ENCODE measurements around the gene RBCK1. TPM values are rescaled to one million over a fixed set of nuclear protein-coding genes. Genes with fewer than 3 reads are reported as not detected.
"Not testable (repeated sequence)": the region's sequence is repeated elsewhere in the genome, so short reads cannot be mapped to it uniquely, and the experiment has no call there.

Gene RBCK1
- total RNA-seq, 1 donor from 2014 or later = 67.0 TPM

GRCh38 chr20:444862-445426, 36.8 kb downstream of the RBCK1 start:
- Histone ChIP-seq H3K27ac (no peak overlapping the region), H3K4me3 (no peak overlapping the region), H3K9me3 (no peaks in the 10 kb centered on the region), H3K27me3 (no peaks in the 10 kb centered on the region), H3K4me1 (peaks cover 18% of the 10 kb centered on the region), H3K36me3 (peaks cover 0 to 46% of the 10 kb centered on the region in 2 donors)
- no peak for DNase-seq (ENCODE audit: extremely low spot score in 2 of 2)
- intact Hi-C loops (cut with DNase I) = no loop called here
- TF ChIP-seq CTCF (IDR thresholded peaks at IDR 0.05) = no peak
- no peak for TF ChIP-seq POLR2A (IDR thresholded peaks at IDR 0.05)
- no peak for TF ChIP-seq POLR2AphosphoS5 (IDR thresholded peaks at IDR 0.05; ENCODE audit: insufficient read depth in 1 of 2, low read depth in 1 of 2)

GRCh38 chr20:445514-446336, 37.6 kb downstream of the RBCK1 start:
- DNase-seq (ENCODE audit: extremely low spot score in 2 of 2) = no peak
- H3K9me3 ChIP-seq = no peaks in the 10 kb centered on the region
- no peak for TF ChIP-seq POLR2AphosphoS5 (IDR thresholded peaks at IDR 0.05; ENCODE audit: insufficient read depth in 1 of 2, low read depth in 1 of 2)
- no peak for TF ChIP-seq POLR2A (IDR thresholded peaks at IDR 0.05)
- TF ChIP-seq CTCF (IDR thresholded peaks at IDR 0.05) = no peak
- H3K27ac ChIP-seq = no peak overlapping the region
- peaks cover 21% of the 10 kb centered on the region for H3K4me1 ChIP-seq
- intact Hi-C loops (cut with DNase I) = no loop called here
- H3K36me3 ChIP-seq = peaks cover 0 to 39% of the 10 kb centered on the region in 2 donors
- H3K4me3 ChIP-seq = no peak overlapping the region
- H3K27me3 ChIP-seq = no peaks in the 10 kb centered on the region

GRCh38 chr20:452021-452420, 43.9 kb downstream of the RBCK1 start:
- H3K27ac ChIP-seq; H3K4me3 ChIP-seq; H3K36me3 ChIP-seq; H3K9me3 ChIP-seq; intact Hi-C loops (cut with DNase I); H3K27me3 ChIP-seq; DNase-seq (ENCODE audit: extremely low spot score in 2 of 2): not testable (repeated sequence)
- peaks cover 27% of the 10 kb centered on the region for H3K4me1 ChIP-seq

GRCh38 chr20:454951-455350, 46.9 kb downstream of the RBCK1 start:
- no peak overlapping the region for H3K27ac ChIP-seq
- no peak overlapping the region for H3K4me3 ChIP-seq
- TF ChIP-seq POLR2A (IDR thresholded peaks at IDR 0.05) (no peak), POLR2AphosphoS5 (IDR thresholded peaks at IDR 0.05; ENCODE audit: insufficient read depth in 1 of 2, low read depth in 1 of 2) (no peak)
- peaks cover 47% of the 10 kb centered on the region for H3K4me1 ChIP-seq
- DNase-seq (ENCODE audit: extremely low spot score in 2 of 2) = no peak
- H3K9me3 ChIP-seq = no peaks in the 10 kb centered on the region
- intact Hi-C loops (cut with DNase I) = no loop called here
- no peaks in the 10 kb centered on the region for H3K27me3 ChIP-seq
- no peaks in the 10 kb centered on the region for H3K36me3 ChIP-seq

- intact Hi-C loops (cut with DNase I) = no loop called here
- no peaks in the 10 kb centered on the region for H3K36me3 ChIP-seq
- H3K9me3 ChIP-seq = no peaks in the 10 kb centered on the region
- TF ChIP-seq POLR2A (IDR thresholded peaks at IDR 0.05) (no peak), POLR2AphosphoS5 (IDR thresholded peaks at IDR 0.05; ENCODE audit: insufficient read depth in 1 of 2, low read depth in 1 of 2) (no peak), CTCF (IDR thresholded peaks at IDR 0.05) (no peak)
- H3K27me3 ChIP-seq = no peaks in the 10 kb centered on the region
- peaks cover 64% of the 10 kb centered on the region for H3K4me1 ChIP-seq
- no peak overlapping the region for H3K27ac ChIP-seq
- no peak for DNase-seq (ENCODE audit: extremely low spot score in 2 of 2)
- no peak overlapping the region for H3K4me3 ChIP-seq
These were observed 50.7 kb downstream of the RBCK1 start for GRCh38 chr20:458776-459175.

GRCh38 chr20:460180-460579, 52.1 kb downstream of the RBCK1 start:
- TF ChIP-seq POLR2A (IDR thresholded peaks at IDR 0.05) (no peak), POLR2AphosphoS5 (IDR thresholded peaks at IDR 0.05; ENCODE audit: insufficient read depth in 1 of 2, low read depth in 1 of 2) (no peak), CTCF (IDR thresholded peaks at IDR 0.05) (no peak)
- no peak for DNase-seq (ENCODE audit: extremely low spot score in 2 of 2)
- intact Hi-C loops (cut with DNase I) = no loop called here
- Histone ChIP-seq H3K27me3 (no peaks in the 10 kb centered on the region), H3K4me3 (no peak overlapping the region), H3K27ac (no peak overlapping the region), H3K4me1 (peaks cover 56% of the 10 kb centered on the region), H3K9me3 (no peaks in the 10 kb centered on the region), H3K36me3 (no peaks in the 10 kb centered on the region)

Measured in vagina (tissue), 2 donors.